Measurements from ENCODE around the gene MTA1. TPM values are rescaled to one million over a fixed set of nuclear protein-coding genes. Genes with fewer than 3 reads are reported as not detected.
A peak's percentile ranks its signal among the peaks of the same experiment; 100 is the strongest.

MTA1 gene
- total RNA-seq, 1 donor from 2014 or later, result 74.8 TPM

GRCh38 chr14:105508069-105508468 lies 88.4 kb downstream of the MTA1 start:
- Histone ChIP-seq H3K9me3 (no peaks in the 10 kb centered on the region), H3K27ac (no peak overlapping the region), H3K27me3 (peaks cover 35% of the 10 kb centered on the region), H3K4me1 (no peaks in the 10 kb centered on the region), H3K36me3 (no peaks in the 10 kb centered on the region), H3K4me3 (no peak overlapping the region)
- intact Hi-C loops (cut with DNase I), result no loop called here
- TF ChIP-seq CTCF (IDR thresholded peaks at IDR 0.05), result no peak
- DNase-seq (peak; percentile 46), ATAC-seq (no peak)

- peak; percentile 36 for DNase-seq
- H3K4me1 ChIP-seq, result no peaks in the 10 kb centered on the region
- H3K9me3 ChIP-seq, result no peaks in the 10 kb centered on the region
- no peaks in the 10 kb centered on the region for H3K36me3 ChIP-seq
- H3K4me3 ChIP-seq, result no peak overlapping the region
- ATAC-seq, result no peak
- intact Hi-C loops (cut with DNase I), result no loop called here
- no peak for TF ChIP-seq CTCF (IDR thresholded peaks at IDR 0.05)
- H3K27me3 ChIP-seq, result peaks cover 35% of the 10 kb centered on the region
- no peak overlapping the region for H3K27ac ChIP-seq
Measured at GRCh38 chr14:105508601-105509000, 89.0 kb downstream of the MTA1 start.

GRCh38 chr14:105517096-105517495 lies 97.5 kb downstream of the MTA1 start:
- no peak overlapping the region for H3K27ac ChIP-seq
- no peak for TF ChIP-seq CTCF (IDR thresholded peaks at IDR 0.05)
- H3K4me3 ChIP-seq, result no peak overlapping the region
- intact Hi-C loops (cut with DNase I), result no loop called here
- H3K9me3 ChIP-seq, result no peaks in the 10 kb centered on the region
- peaks cover 9% of the 10 kb centered on the region for H3K27me3 ChIP-seq
- DNase-seq, result peak; percentile 5
- H3K4me1 ChIP-seq, result no peaks in the 10 kb centered on the region
- H3K36me3 ChIP-seq, result no peaks in the 10 kb centered on the region
- ATAC-seq, result no peak

- H3K36me3 ChIP-seq, result no peaks in the 10 kb centered on the region
- TF ChIP-seq CTCF (IDR thresholded peaks at IDR 0.05), result no peak
- ATAC-seq, result no peak
Measured at GRCh38 chr14:105519946-105520698, 100.5 kb downstream of the MTA1 start.

More at GRCh38 chr14:105519946-105520698, 100.5 kb downstream of the MTA1 start:
- H3K4me3 ChIP-seq, result no peak overlapping the region
- intact Hi-C loops (cut with DNase I), result no loop called here
- H3K27ac ChIP-seq, result no peak overlapping the region
- H3K4me1 ChIP-seq, result no peaks in the 10 kb centered on the region
- H3K9me3 ChIP-seq, result no peaks in the 10 kb centered on the region
- no peak for DNase-seq
- peaks cover 4% of the 10 kb centered on the region for H3K27me3 ChIP-seq

Other genes with a start within 250 kb of the MTA1 start
- 59.1 TPM for gene NUDT14, start 238.5 kb upstream of the MTA1 start, total RNA-seq
- 51.3 TPM for gene BTBD6, start 171.3 kb upstream of the MTA1 start, total RNA-seq
- gene BRF1, start 118.8 kb upstream of the MTA1 start, total RNA-seq, result 31.2 TPM
- gene PACS2, start 105.1 kb upstream of the MTA1 start, total RNA-seq, result 86.6 TPM
- gene TEX22, start 21.3 kb upstream of the MTA1 start, total RNA-seq, result 3.2 TPM
- 191 TPM for gene CRIP2, start 55.0 kb downstream of the MTA1 start, total RNA-seq
- gene CRIP1, start 67.1 kb downstream of the MTA1 start, total RNA-seq, result 96.2 TPM
- 7.9 TPM for gene TEDC1, start 71.4 kb downstream of the MTA1 start, total RNA-seq
- 1.5 TPM for gene TMEM121, start 106.8 kb downstream of the MTA1 start, total RNA-seq